CD4-positive, alpha-beta T cell (primary cell): ENCODE measurements around the gene CAMSAP1. TPM values are rescaled to one million over a fixed set of nuclear protein-coding genes. Genes with fewer than 3 reads are reported as not detected.

ENCODE experiments used
- ATAC-seq: fragments of 200-7000 bp; cut with Tn5 transposase; one replicate; pipeline ENCODE4 v1.10.0; 2022; ENCODE audit warnings: mild to moderate bottlenecking; ENCODE audit not compliant: poor library complexity
- CTCF ChIA-PET: fragments of 350-600 bp; sonication (Branson Sonifier 250); formaldehyde crosslinking; loops from one replicate; lab custom pipeline; 2021; ENCODE audit warnings: antibody characterized with exemption, inconsistent platforms; lab: Charles Lee
- POLR2A ChIA-PET: fragments of 350-600 bp; sonication (Branson Sonifier 250); formaldehyde crosslinking; loops from one replicate; lab custom pipeline; 2021; ENCODE audit warnings: antibody characterized with exemption, inconsistent platforms; lab: Charles Lee
- DNase-seq, 14 experiments: peaks; one replicate each; pipeline ENCODE4 v3.0.0-alpha.2; 2013 to 2020; ENCODE audit warnings: mixed read lengths in 2 of 14
- H3K27ac ChIP-seq, 2 donors: one replicate each; pipeline versions ENCODE4 v1.5.1 to v1.7.0; 2013; ENCODE audit warnings: low read length in 2 of 2, low read depth in 1 of 2, mild to moderate bottlenecking in 1 of 2
- H3K27me3 ChIP-seq, 2 experiments: 1 replicate in 1 of 2; 2 replicates in 1 of 2; pipeline versions ENCODE4 v1.6.1 to v1.7.0; 2013; ENCODE audit warnings: low read length in 2 of 2, control low read depth in 1 of 2, mild to moderate bottlenecking in 1 of 2, moderate library complexity in 1 of 2; ENCODE audit not compliant: insufficient read depth in 2 of 2, control insufficient read depth in 1 of 2
- H3K36me3 ChIP-seq: one replicate; pipeline ENCODE4 v1.6.1; 2013; ENCODE audit warnings: low read length, control low read depth; ENCODE audit not compliant: insufficient read depth
- H3K4me1 ChIP-seq: one replicate; pipeline ENCODE4 v1.6.1; 2013; ENCODE audit warnings: low read length, control low read depth; ENCODE audit not compliant: insufficient read depth
- H3K4me3 ChIP-seq: one replicate; pipeline ENCODE4 v1.5.1; 2013; ENCODE audit warnings: mild to moderate bottlenecking, low read length, moderate library complexity
- H3K9me3 ChIP-seq, 2 experiments: 1 replicate in 1 of 2; 2 replicates in 1 of 2; pipeline versions ENCODE4 v1.6.1 to v1.7.0; 2013; ENCODE audit warnings: low read length in 2 of 2, mild to moderate bottlenecking in 2 of 2, control low read depth in 1 of 2, moderate library complexity in 1 of 2; ENCODE audit not compliant: control insufficient read depth in 1 of 2, insufficient read depth in 1 of 2
- H3K27ac Mint-ChIP-seq: one replicate; pipeline ENCODE4 v1.8.0; 2020; ENCODE audit warnings: mixed read lengths
- H3K27me3 Mint-ChIP-seq: one replicate; pipeline ENCODE4 v1.8.0; 2021; ENCODE audit warnings: mixed read lengths
- H3K36me3 Mint-ChIP-seq: one replicate; pipeline ENCODE4 v1.8.0; 2021; ENCODE audit warnings: low read depth, mixed read lengths
- H3K4me1 Mint-ChIP-seq: one replicate; pipeline ENCODE4 v1.8.0; 2021; ENCODE audit warnings: low read depth, mixed read lengths
- H3K4me3 Mint-ChIP-seq: one replicate; pipeline ENCODE4 v1.8.0; 2020; ENCODE audit warnings: mild to moderate bottlenecking, mixed read lengths
- H3K9me3 Mint-ChIP-seq: one replicate; pipeline ENCODE4 v1.8.0; 2020; ENCODE audit warnings: mixed read lengths
- intact Hi-C, 2 experiments: fragments of 100-400 bp; cut with DNase I in 1 of 2; cut with micrococcal nuclease in 1 of 2; formaldehyde crosslinking; loops; one replicate each; pipeline versions ENCODE4 v1.15.1 to v1.9.0; 2023 to 2025; cut with DNase I, micrococcal nuclease
- total RNA-seq, 174 experiments: library from RNA in 2 of 174; stranded (reverse) in 2 of 174; gene quantifications; one replicate each; pipeline ENCODE4 v1.2.3 and lab custom pipeline; 2021 to 2026
- TF ChIP-seq, protein P1 (sequence below): fragments of 200-600 bp; IDR thresholded peaks from one replicate; pipeline ENCODE4 v1.8.0; 2022; ENCODE audit warnings: antibody characterized with exemption, mild to moderate bottlenecking

Gene CAMSAP1
- total RNA-seq, 2 experiments from 2014 or later, result 16.8 to 18.2 TPM

DNA sequence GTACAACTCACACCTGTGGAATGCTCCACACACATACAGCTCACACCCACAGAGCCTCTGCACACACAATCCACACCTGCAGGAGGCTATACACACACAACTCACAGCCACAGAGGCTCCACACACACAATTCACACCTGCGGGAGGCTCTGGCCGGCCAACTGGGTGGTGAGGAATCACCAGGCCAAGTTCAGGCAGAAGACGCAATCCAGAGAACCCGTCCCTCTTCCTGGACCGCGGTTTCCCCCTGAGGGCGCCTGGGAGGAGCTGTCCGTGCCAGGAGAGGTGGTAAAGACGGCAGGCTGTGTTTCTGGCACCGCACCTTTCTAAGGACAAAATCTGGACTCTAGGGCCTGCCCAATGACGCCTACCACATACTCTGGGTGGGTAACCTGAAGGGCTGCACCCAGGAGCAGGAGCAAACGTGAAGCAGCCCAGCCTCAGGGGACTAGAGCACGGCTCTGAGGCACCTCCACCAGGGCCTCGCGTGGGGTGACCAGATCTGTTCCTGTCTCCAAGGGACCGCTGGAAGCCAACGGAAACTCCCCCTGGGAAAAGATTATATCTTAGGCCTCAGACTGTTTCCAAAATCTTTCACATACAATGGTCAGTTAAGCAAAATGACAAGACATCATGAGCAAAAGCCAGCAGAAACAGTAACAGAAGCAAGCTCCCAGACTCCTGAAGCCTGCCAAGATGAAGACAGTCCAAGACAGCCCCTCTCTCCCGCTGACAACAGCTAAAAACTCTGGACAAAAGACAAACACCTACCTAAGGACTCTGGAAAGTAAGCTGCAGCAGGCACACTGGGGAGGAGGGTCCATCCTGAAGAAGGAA, 16.9 kb downstream of the CAMSAP1 start:
- Mint-ChIP-seq H3K4me1 (peaks cover 75% of the 10 kb centered on the region), H3K4me3 (no peak overlapping the region), H3K27ac (no peak overlapping the region), H3K9me3 (no peaks in the 10 kb centered on the region), H3K36me3 (peaks cover 5% of the 10 kb centered on the region), H3K27me3 (no peaks in the 10 kb centered on the region)
- Histone ChIP-seq H3K27me3 (no peaks in the 10 kb centered on the region), H3K4me3 (no peak overlapping the region), H3K27ac (no peak overlapping the region), H3K36me3 (no peaks in the 10 kb centered on the region), H3K4me1 (peaks cover 57% of the 10 kb centered on the region), H3K9me3 (no peaks in the 10 kb centered on the region)
- intact Hi-C loops, result no loop called here
- POLR2A ChIA-PET, result no interaction called here
- TF ChIP-seq, protein P1, sequence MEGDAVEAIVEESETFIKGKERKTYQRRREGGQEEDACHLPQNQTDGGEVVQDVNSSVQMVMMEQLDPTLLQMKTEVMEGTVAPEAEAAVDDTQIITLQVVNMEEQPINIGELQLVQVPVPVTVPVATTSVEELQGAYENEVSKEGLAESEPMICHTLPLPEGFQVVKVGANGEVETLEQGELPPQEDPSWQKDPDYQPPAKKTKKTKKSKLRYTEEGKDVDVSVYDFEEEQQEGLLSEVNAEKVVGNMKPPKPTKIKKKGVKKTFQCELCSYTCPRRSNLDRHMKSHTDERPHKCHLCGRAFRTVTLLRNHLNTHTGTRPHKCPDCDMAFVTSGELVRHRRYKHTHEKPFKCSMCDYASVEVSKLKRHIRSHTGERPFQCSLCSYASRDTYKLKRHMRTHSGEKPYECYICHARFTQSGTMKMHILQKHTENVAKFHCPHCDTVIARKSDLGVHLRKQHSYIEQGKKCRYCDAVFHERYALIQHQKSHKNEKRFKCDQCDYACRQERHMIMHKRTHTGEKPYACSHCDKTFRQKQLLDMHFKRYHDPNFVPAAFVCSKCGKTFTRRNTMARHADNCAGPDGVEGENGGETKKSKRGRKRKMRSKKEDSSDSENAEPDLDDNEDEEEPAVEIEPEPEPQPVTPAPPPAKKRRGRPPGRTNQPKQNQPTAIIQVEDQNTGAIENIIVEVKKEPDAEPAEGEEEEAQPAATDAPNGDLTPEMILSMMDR, result no peak
- DNase-seq, result no peak
- no peak for ATAC-seq
- CTCF ChIA-PET, result no interaction called here

DNA sequence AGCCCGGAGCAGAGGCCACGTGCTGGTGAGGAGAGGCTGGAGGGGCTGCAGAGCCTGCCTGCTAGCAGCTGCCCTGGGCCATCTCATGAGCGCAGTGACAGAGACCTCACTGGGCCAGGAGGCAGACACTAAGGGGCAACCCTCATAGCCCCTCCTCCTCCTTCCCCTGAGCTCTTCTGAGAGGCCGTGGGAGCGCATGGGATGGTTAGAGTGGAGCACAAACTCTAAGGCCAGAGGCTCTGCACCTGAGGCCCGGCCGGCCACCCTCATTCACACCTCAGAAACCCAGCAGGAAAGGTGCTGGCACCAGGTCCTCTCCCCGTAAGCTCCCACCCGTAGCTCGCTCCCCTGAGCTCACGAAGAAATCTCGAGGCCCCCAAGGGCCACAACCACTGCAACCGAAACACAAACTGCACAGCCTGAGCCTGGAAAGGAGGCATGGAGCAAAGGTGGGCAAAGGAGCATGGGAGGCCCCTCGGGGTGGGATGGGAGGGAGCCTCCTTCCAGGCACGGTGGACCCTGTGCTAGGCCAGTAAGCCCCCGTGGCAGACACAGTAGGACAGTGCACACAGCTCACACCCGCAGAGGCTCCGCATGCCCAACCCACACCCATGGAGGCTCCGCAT, 17.7 kb downstream of the CAMSAP1 start:
- H3K27ac Mint-ChIP-seq, result no peak overlapping the region
- Histone ChIP-seq H3K27ac (no peak overlapping the region), H3K9me3 (no peaks in the 10 kb centered on the region), H3K4me1 (peaks cover 63% of the 10 kb centered on the region), H3K4me3 (no peak overlapping the region), H3K36me3 (no peaks in the 10 kb centered on the region), H3K27me3 (no peaks in the 10 kb centered on the region)
- no peaks in the 10 kb centered on the region for H3K27me3 Mint-ChIP-seq
- intact Hi-C loops, result no loop called here
- peaks cover 75% of the 10 kb centered on the region for H3K4me1 Mint-ChIP-seq
- ATAC-seq (no peak), DNase-seq (no peak)
- no peak overlapping the region for H3K4me3 Mint-ChIP-seq
- peaks cover 5% of the 10 kb centered on the region for H3K36me3 Mint-ChIP-seq
- ChIA-PET POLR2A (no interaction called here), CTCF (no interaction called here)
- TF ChIP-seq, protein P1, result no peak
- no peaks in the 10 kb centered on the region for H3K9me3 Mint-ChIP-seq

DNA sequence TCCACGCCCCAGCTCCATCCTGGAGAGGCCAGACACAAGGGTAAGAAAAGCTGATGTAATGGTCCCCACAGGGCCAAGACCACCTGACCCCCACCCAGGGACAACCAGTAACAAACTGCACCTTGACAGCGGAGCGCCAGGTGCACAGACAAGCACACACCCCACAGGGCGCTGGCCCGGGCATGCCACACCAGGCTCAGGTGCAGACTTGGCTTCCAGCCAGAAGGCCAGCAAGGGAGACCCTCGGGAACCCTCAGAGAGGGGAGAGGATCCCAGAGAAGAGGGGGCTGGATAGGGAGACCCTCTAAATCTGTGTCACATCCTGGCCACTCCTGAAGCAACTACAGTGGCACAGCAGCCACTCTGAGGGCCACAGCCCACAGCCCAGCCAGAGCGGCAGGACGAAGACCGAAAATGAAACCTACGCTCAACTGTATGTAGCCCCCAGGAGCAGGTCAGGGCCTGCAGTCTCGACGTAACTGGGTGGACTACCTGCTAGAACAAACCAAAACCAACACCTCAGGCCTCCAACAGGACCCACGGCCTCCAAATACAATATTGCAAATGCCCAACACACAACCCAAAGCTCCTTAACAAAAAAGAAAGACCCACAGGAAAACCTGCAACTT, 18.5 kb downstream of the CAMSAP1 start:
- Mint-ChIP-seq H3K4me1 (peaks cover 80% of the 10 kb centered on the region), H3K36me3 (peaks cover 5% of the 10 kb centered on the region), H3K27me3 (no peaks in the 10 kb centered on the region), H3K27ac (peak overlapping the region; percentile 89), H3K4me3 (no peak overlapping the region), H3K9me3 (no peaks in the 10 kb centered on the region)
- Histone ChIP-seq H3K4me3 (no peak overlapping the region), H3K9me3 (no peaks in the 10 kb centered on the region), H3K36me3 (no peaks in the 10 kb centered on the region), H3K4me1 (peaks cover 64% of the 10 kb centered on the region), H3K27ac (no peak overlapping the region), H3K27me3 (no peaks in the 10 kb centered on the region)
- POLR2A ChIA-PET, result no interaction called here
- TF ChIP-seq, protein P1, result no peak
- CTCF ChIA-PET, result no interaction called here
- no peak for ATAC-seq
- intact Hi-C loops, result no loop called here
- no peak for DNase-seq
